Smooth muscle cell (in vitro differentiated cells): ENCODE results near the gene MUC4. TPM values are rescaled to one million over a fixed set of nuclear protein-coding genes. Genes with fewer than 3 reads are reported as not detected.
"Not testable (repeated sequence)": the region's sequence is repeated elsewhere in the genome, so short reads cannot be mapped to it uniquely, and the experiment has no call there.

Experiments used
- DNase-seq: peaks from one replicate; lab custom pipeline; 2025; ENCODE audit not compliant: unreplicated experiment; lab: John Stamatoyannopoulos, UW
- H2AFZ ChIP-seq: fragments of 200-600 bp; sonication (generic); 2 replicates; pipeline ENCODE4 v1.6.0; 2016; ENCODE audit warnings: antibody characterized with exemption, low read depth, mild to moderate bottlenecking
- H3F3A ChIP-seq: fragments of 200-600 bp; sonication (generic); 2 replicates; pipeline ENCODE4 v1.6.0; 2017; ENCODE audit warnings: antibody characterized with exemption, low read depth
- H3K27ac ChIP-seq: fragments of 200-600 bp; sonication (generic); 2 replicates; pipeline ENCODE4 v1.5.1; 2016; ENCODE audit warnings: low read depth, mild to moderate bottlenecking
- H3K27me3 ChIP-seq: fragments of 200-600 bp; sonication (generic); 2 replicates; pipeline ENCODE4 v1.6.1; 2016; ENCODE audit warnings: low read depth, mild to moderate bottlenecking
- H3K36me3 ChIP-seq: fragments of 200-600 bp; sonication (generic); 2 replicates; pipeline ENCODE4 v1.5.1; 2016; ENCODE audit warnings: low read depth
- H3K4me1 ChIP-seq: fragments of 200-600 bp; sonication (generic); 2 replicates; pipeline ENCODE4 v1.5.1; 2016; ENCODE audit warnings: low read depth
- H3K4me2 ChIP-seq: fragments of 200-600 bp; sonication (generic); 2 replicates; pipeline ENCODE4 v1.6.0; 2016; ENCODE audit warnings: mild to moderate bottlenecking
- H3K4me3 ChIP-seq: fragments of 200-600 bp; sonication (generic); 2 replicates; pipeline ENCODE4 v1.5.1; 2016; ENCODE audit warnings: mild to moderate bottlenecking
- H3K79me2 ChIP-seq: fragments of 200-600 bp; sonication (generic); 2 replicates; pipeline ENCODE4 v1.6.0; 2016; ENCODE audit warnings: low read depth, mild to moderate bottlenecking
- H3K9ac ChIP-seq: fragments of 200-600 bp; sonication (generic); 2 replicates; pipeline ENCODE4 v1.6.0; 2016; ENCODE audit warnings: low read depth
- H3K9me3 ChIP-seq: fragments of 200-600 bp; sonication (generic); replicated peaks from 2 replicates; pipeline ENCODE4 v1.5.1; 2016; ENCODE audit warnings: low read depth
- H4K20me1 ChIP-seq: fragments of 200-600 bp; sonication (generic); 2 replicates; pipeline ENCODE4 v1.6.0; 2016; ENCODE audit warnings: low read depth
- CTCF ChIP-seq: fragments of 200-600 bp; sonication (generic); IDR thresholded peaks from 2 replicates; pipeline ENCODE4 v1.5.1; 2017; ENCODE audit warnings: borderline replicate concordance, mild to moderate bottlenecking, antibody characterized with exemption; ENCODE audit not compliant: insufficient read depth, poor library complexity, severe bottlenecking
- WGBS: methylation state at CpG from one replicate; pipeline ENCODE4 v1.1.7; 2016; ENCODE audit warnings: low lambda C conversion rate; 5-methylcytosine and 5-hydroxymethylcytosine counted together
- polyA plus RNA-seq: library from polyadenylated mRNA; unstranded; fragments of >200 nt; fragmentation: Nextera tagmentation; extraction: Ambion mirVana; gene quantifications from 2 replicates; pipeline ENCODE4 v1.2.1, GENCODE V29; 2016
- total RNA-seq: library from RNA; depleted of rRNA; stranded (reverse); fragments of >200 nt; gene quantifications from 2 replicates; pipeline ENCODE4 v1.2.3, GENCODE V29; 2014

Gene MUC4
- total and polyA plus RNA-seq, 2 experiments from 2014 or later = not detected

GRCh38 chr3:195818301-195818700, 6.6 kb upstream of the MUC4 start:
- Histone ChIP-seq H3K4me1 (no peaks in the 10 kb centered on the region), H3K27ac (no peak overlapping the region), H3K4me2 (no peak overlapping the region), H3K36me3 (no peaks in the 10 kb centered on the region), H3K27me3 (no peaks in the 10 kb centered on the region), H3K9me3 (no peaks in the 10 kb centered on the region), H3F3A (no peaks in the 10 kb centered on the region), H4K20me1 (no peaks in the 10 kb centered on the region), H3K9ac (no peak overlapping the region), H3K4me3 (no peak overlapping the region), H3K79me2 (no peaks in the 10 kb centered on the region), H2AFZ (no peak overlapping the region)
- no peak for DNase-seq
- TF ChIP-seq CTCF = no peak
- WGBS = 94% methylated on average over 21 of the region's 21 CpGs

- Histone ChIP-seq H3K79me2 (no peaks in the 10 kb centered on the region), H3K36me3 (no peaks in the 10 kb centered on the region), H3K4me3 (no peak overlapping the region), H3K4me1 (no peaks in the 10 kb centered on the region), H3K27ac (no peak overlapping the region), H3K27me3 (no peaks in the 10 kb centered on the region), H3K9ac (no peak overlapping the region), H4K20me1 (no peaks in the 10 kb centered on the region), H3F3A (no peaks in the 10 kb centered on the region), H2AFZ (no peak overlapping the region), H3K9me3 (no peaks in the 10 kb centered on the region), H3K4me2 (no peak overlapping the region)
- TF ChIP-seq CTCF = no peak
- no peak for DNase-seq
- WGBS = 91% methylated on average over 17 of the region's 17 CpGs
Measured at GRCh38 chr3:195817578-195818135, 5.9 kb upstream of the MUC4 start.

GRCh38 chr3:195816276-195816913, 4.7 kb upstream of the MUC4 start:
- 90% methylated on average over 23 of the region's 23 CpGs for WGBS
- not testable (repeated sequence) for H3K9me3 ChIP-seq, H3K4me2 ChIP-seq, H3K27me3 ChIP-seq, H3K27ac ChIP-seq, H3K36me3 ChIP-seq, H2AFZ ChIP-seq, H3K79me2 ChIP-seq, H3K4me3 ChIP-seq, H3K4me1 ChIP-seq, H4K20me1 ChIP-seq, DNase-seq, H3F3A ChIP-seq, H3K9ac ChIP-seq

- DNase-seq = no peak
- H3K9ac ChIP-seq = no peak overlapping the region
- H3F3A ChIP-seq = no peaks in the 10 kb centered on the region
- no peak overlapping the region for H2AFZ ChIP-seq
- H3K4me1 ChIP-seq = no peaks in the 10 kb centered on the region
- H3K9me3 ChIP-seq = no peaks in the 10 kb centered on the region
- WGBS = 77% methylated on average over 18 of the region's 18 CpGs
- TF ChIP-seq CTCF = no peak
- no peak overlapping the region for H3K4me3 ChIP-seq
- no peak overlapping the region for H3K4me2 ChIP-seq
- H3K27ac ChIP-seq = no peak overlapping the region
- H4K20me1 ChIP-seq = no peaks in the 10 kb centered on the region
- no peaks in the 10 kb centered on the region for H3K79me2 ChIP-seq
- H3K36me3 ChIP-seq = no peaks in the 10 kb centered on the region
- no peaks in the 10 kb centered on the region for H3K27me3 ChIP-seq
Measured at GRCh38 chr3:195815169-195815771, 3.5 kb upstream of the MUC4 start.
